GM18519 (cell line): Measurements from ENCODE around the gene CORO2B.

Experiments
- ATAC-seq: cut with Tn5 transposase; IDR thresholded peaks from one replicate; pipeline ENCODE4 v1.9.1; 2021; ENCODE audit warnings: mild to moderate bottlenecking, moderate library complexity; ENCODE audit not compliant: unreplicated experiment, low FRiP score

Gene CORO2B

GRCh38 chr15:68571582-68571981 lies 7.2 kb upstream of the CORO2B start:
- ATAC-seq, result no peak

- no peak for ATAC-seq
Measured at GRCh38 chr15:68572309-68572708, 6.5 kb upstream of the CORO2B start.

GRCh38 chr15:68572921-68573320 lies 5.9 kb upstream of the CORO2B start:
- no peak for ATAC-seq

GRCh38 chr15:68574046-68574445 lies 4.7 kb upstream of the CORO2B start:
- no peak for ATAC-seq

- ATAC-seq, result no peak
Measured at GRCh38 chr15:68574629-68575028, 4.2 kb upstream of the CORO2B start.

GRCh38 chr15:68576235-68576892 lies 2.4 kb upstream of the CORO2B start:
- no peak for ATAC-seq

- ATAC-seq, result no peak
Measured at GRCh38 chr15:68578175-68578979, 416 bp upstream of the CORO2B start.

- no peak for ATAC-seq
Measured at GRCh38 chr15:68580026-68580882, 1.5 kb downstream of the CORO2B start.

GRCh38 chr15:68580883-68581155 lies 2.0 kb downstream of the CORO2B start:
- no peak for ATAC-seq

- no peak for ATAC-seq
Measured at GRCh38 chr15:68581725-68582124, 2.9 kb downstream of the CORO2B start.

- ATAC-seq, result no peak
Measured at GRCh38 chr15:68582236-68582635, 3.4 kb downstream of the CORO2B start.

- ATAC-seq, result no peak
Measured at GRCh38 chr15:68582864-68583263, 4.1 kb downstream of the CORO2B start.

- ATAC-seq, result no peak
Measured at GRCh38 chr15:68583321-68583720, 4.5 kb downstream of the CORO2B start.

GRCh38 chr15:68583936-68584755 lies 5.4 kb downstream of the CORO2B start:
- ATAC-seq, result no peak

- no peak for ATAC-seq
Measured at GRCh38 chr15:68584756-68585573, 6.2 kb downstream of the CORO2B start.

GRCh38 chr15:68585574-68586273 lies 6.9 kb downstream of the CORO2B start:
- no peak for ATAC-seq

- ATAC-seq, result no peak
Measured at GRCh38 chr15:68586274-68586961, 7.6 kb downstream of the CORO2B start.

- no peak for ATAC-seq
Measured at GRCh38 chr15:68587769-68588385, 9.1 kb downstream of the CORO2B start.
